ENCODE measurements around the gene INPP4A.
A peak's percentile ranks its signal among the peaks of the same experiment; 100 is the strongest.

INPP4A gene

GRCh38 chr2:98580656-98581284 lies 136.1 kb downstream of the INPP4A start:
- in situ Hi-C loops (cut with MboI; ENCODE audit: low sequenced_read_pairs, unreplicated experiment): no loop called here
- no peak for TF ChIP-seq CTCF (IDR thresholded peaks at IDR 0.05; ENCODE audit: borderline replicate concordance, control extremely low read depth, extremely low read depth, insufficient read depth, missing control alignments)

GRCh38 chr2:98582523-98582922 lies 137.9 kb downstream of the INPP4A start:
- TF ChIP-seq CTCF (IDR thresholded peaks at IDR 0.05; ENCODE audit: borderline replicate concordance, control extremely low read depth, extremely low read depth, insufficient read depth, missing control alignments): no peak
- in situ Hi-C loops (cut with MboI; ENCODE audit: low sequenced_read_pairs, unreplicated experiment): no loop called here

More at GRCh38 chr2:98580656-98581284, 136.1 kb downstream of the INPP4A start:
- no peak for DNase-seq (ENCODE audit: low spot score)

GRCh38 chr2:98583276-98583675 lies 138.6 kb downstream of the INPP4A start:
- in situ Hi-C loops (cut with MboI; ENCODE audit: low sequenced_read_pairs, unreplicated experiment): no loop called here
- DNase-seq (ENCODE audit: low spot score): no peak
- TF ChIP-seq CTCF (IDR thresholded peaks at IDR 0.05; ENCODE audit: borderline replicate concordance, control extremely low read depth, extremely low read depth, insufficient read depth, missing control alignments): no peak

More at GRCh38 chr2:98582523-98582922, 137.9 kb downstream of the INPP4A start:
- DNase-seq (ENCODE audit: low spot score): no peak

- no peak for DNase-seq (ENCODE audit: low spot score)
- in situ Hi-C loops (cut with MboI; ENCODE audit: low sequenced_read_pairs, unreplicated experiment): no loop called here
- TF ChIP-seq CTCF (IDR thresholded peaks at IDR 0.05; ENCODE audit: borderline replicate concordance, control extremely low read depth, extremely low read depth, insufficient read depth, missing control alignments): no peak
Measured at GRCh38 chr2:98583816-98584618, 139.4 kb downstream of the INPP4A start.

- TF ChIP-seq CTCF (IDR thresholded peaks at IDR 0.05; ENCODE audit: borderline replicate concordance, control extremely low read depth, extremely low read depth, insufficient read depth, missing control alignments): no peak
Measured at GRCh38 chr2:98585386-98585785, 140.7 kb downstream of the INPP4A start.

GRCh38 chr2:98586551-98587140 lies 142.0 kb downstream of the INPP4A start:
- TF ChIP-seq CTCF (IDR thresholded peaks at IDR 0.05; ENCODE audit: borderline replicate concordance, control extremely low read depth, extremely low read depth, insufficient read depth, missing control alignments): no peak
- DNase-seq (ENCODE audit: low spot score): peak; percentile 3

More at GRCh38 chr2:98585386-98585785, 140.7 kb downstream of the INPP4A start:
- in situ Hi-C loops (cut with MboI; ENCODE audit: low sequenced_read_pairs, unreplicated experiment): no loop called here
- no peak for DNase-seq (ENCODE audit: low spot score)

More at GRCh38 chr2:98586551-98587140, 142.0 kb downstream of the INPP4A start:
- in situ Hi-C loops (cut with MboI; ENCODE audit: low sequenced_read_pairs, unreplicated experiment): no loop called here
